Mucosa of rectum (tissue), 2 donors: ENCODE data around the gene BICD1.
"Not testable (repeated sequence)": the region's sequence is repeated elsewhere in the genome, so short reads cannot be mapped to it uniquely, and the experiment has no call there.

Source experiments
- H3K27ac ChIP-seq, 2 donors: one replicate each; pipeline ENCODE4 v1.7.0; 2013; ENCODE audit warnings: inconsistent platforms in 2 of 2, low read depth in 2 of 2, low read length in 2 of 2
- H3K27me3 ChIP-seq, 2 donors: one replicate each; pipeline ENCODE4 v1.7.0; 2013; ENCODE audit warnings: low read length in 2 of 2; ENCODE audit not compliant: control insufficient read depth in 2 of 2, insufficient read depth in 2 of 2
- H3K36me3 ChIP-seq, 2 donors: one replicate each; pipeline ENCODE4 v1.7.0; 2013; ENCODE audit warnings: low read length in 2 of 2; ENCODE audit not compliant: control insufficient read depth in 2 of 2, insufficient read depth in 2 of 2
- H3K4me1 ChIP-seq, 2 donors: one replicate each; pipeline ENCODE4 v1.7.0; 2013; ENCODE audit warnings: low read length in 2 of 2, mild to moderate bottlenecking in 1 of 2; ENCODE audit not compliant: control insufficient read depth in 2 of 2, insufficient read depth in 2 of 2
- H3K4me3 ChIP-seq, 2 donors: one replicate each; pipeline ENCODE4 v1.7.0; 2013; ENCODE audit warnings: low read length in 2 of 2
- H3K9ac ChIP-seq, 2 donors: one replicate each; pipeline ENCODE4 v1.7.0; 2013; ENCODE audit warnings: low read length in 2 of 2, low read depth in 1 of 2, mild to moderate bottlenecking in 1 of 2
- H3K9me3 ChIP-seq, 2 donors: one replicate each; pipeline ENCODE4 v1.7.0; 2013; ENCODE audit warnings: low read length in 2 of 2; ENCODE audit not compliant: control insufficient read depth in 2 of 2
- donor health status: healthy.
- donor health status: Normal muscosa, but diverticular disease.

BICD1 gene

GRCh38 chr12:32265951-32266350 lies 159.3 kb downstream of the BICD1 start:
- no peaks in the 10 kb centered on the region for H3K9me3 ChIP-seq
- peaks cover 0 to 3% of the 10 kb centered on the region in 2 donors for H3K4me1 ChIP-seq
- H3K36me3 ChIP-seq = no peaks in the 10 kb centered on the region
- no peak overlapping the region for H3K4me3 ChIP-seq
- no peak overlapping the region for H3K9ac ChIP-seq
- no peak overlapping the region for H3K27ac ChIP-seq
- no peaks in the 10 kb centered on the region for H3K27me3 ChIP-seq

GRCh38 chr12:32266756-32267155 lies 160.1 kb downstream of the BICD1 start:
- no peak overlapping the region for H3K27ac ChIP-seq
- H3K36me3 ChIP-seq = no peaks in the 10 kb centered on the region
- no peaks in the 10 kb centered on the region for H3K27me3 ChIP-seq
- H3K9me3 ChIP-seq = no peaks in the 10 kb centered on the region
- H3K4me3 ChIP-seq = no peak overlapping the region
- H3K4me1 ChIP-seq = peaks cover 4 to 11% of the 10 kb centered on the region in 2 donors
- H3K9ac ChIP-seq = no peak overlapping the region

GRCh38 chr12:32270818-32271710 lies 164.4 kb downstream of the BICD1 start:
- Histone ChIP-seq H3K9ac (no peak overlapping the region), H3K27me3 (no peaks in the 10 kb centered on the region), H3K36me3 (no peaks in the 10 kb centered on the region), H3K4me3 (no peak overlapping the region), H3K4me1 (peaks cover 12% of the 10 kb centered on the region in 2 donors), H3K27ac (no peak overlapping the region), H3K9me3 (no peaks in the 10 kb centered on the region)

GRCh38 chr12:32272465-32272864 lies 165.8 kb downstream of the BICD1 start:
- H3K27me3 ChIP-seq = no peaks in the 10 kb centered on the region
- H3K4me3 ChIP-seq = no peak overlapping the region
- no peak overlapping the region for H3K9ac ChIP-seq
- no peaks in the 10 kb centered on the region for H3K36me3 ChIP-seq
- H3K27ac ChIP-seq = peak overlapping the region in 1 of 2 donors; percentile 25
- no peaks in the 10 kb centered on the region for H3K9me3 ChIP-seq
- H3K4me1 ChIP-seq = peaks cover 12% of the 10 kb centered on the region in 2 donors

- Histone ChIP-seq H3K27ac (peak overlapping the region in 1 of 2 donors; percentile 25), H3K9me3 (no peaks in the 10 kb centered on the region)
Measured at GRCh38 chr12:32273063-32273522, 166.4 kb downstream of the BICD1 start.

GRCh38 chr12:32273712-32274111 lies 167.1 kb downstream of the BICD1 start:
- peaks cover 12% of the 10 kb centered on the region in 2 donors for H3K4me1 ChIP-seq
- no peak overlapping the region for H3K4me3 ChIP-seq
- H3K27me3 ChIP-seq = no peaks in the 10 kb centered on the region
- H3K9ac ChIP-seq = no peak overlapping the region
- no peaks in the 10 kb centered on the region for H3K36me3 ChIP-seq
- H3K27ac ChIP-seq = peak overlapping the region in 1 of 2 donors; percentile 25
- H3K9me3 ChIP-seq = no peaks in the 10 kb centered on the region

More at GRCh38 chr12:32273063-32273522, 166.4 kb downstream of the BICD1 start:
- H3K36me3 ChIP-seq = no peaks in the 10 kb centered on the region
- H3K4me3 ChIP-seq = no peak overlapping the region
- H3K27me3 ChIP-seq = no peaks in the 10 kb centered on the region
- no peak overlapping the region for H3K9ac ChIP-seq
- peaks cover 12% of the 10 kb centered on the region in 2 donors for H3K4me1 ChIP-seq

- H3K36me3 ChIP-seq = no peaks in the 10 kb centered on the region
Measured at GRCh38 chr12:32274665-32275064, 168.0 kb downstream of the BICD1 start.

GRCh38 chr12:32275520-32275919 lies 168.9 kb downstream of the BICD1 start:
- H3K27me3 ChIP-seq, H3K27ac ChIP-seq, H3K9me3 ChIP-seq, H3K9ac ChIP-seq, H3K4me3 ChIP-seq, H3K36me3 ChIP-seq: not testable (repeated sequence)
- H3K4me1 ChIP-seq = peaks cover 12% of the 10 kb centered on the region in 2 donors

More at GRCh38 chr12:32274665-32275064, 168.0 kb downstream of the BICD1 start:
- Histone ChIP-seq H3K4me3 (no peak overlapping the region), H3K4me1 (peaks cover 12% of the 10 kb centered on the region in 2 donors), H3K27ac (no peak overlapping the region), H3K27me3 (no peaks in the 10 kb centered on the region), H3K9me3 (no peaks in the 10 kb centered on the region), H3K9ac (no peak overlapping the region)

- Histone ChIP-seq H3K27me3 (no peaks in the 10 kb centered on the region), H3K9me3 (no peaks in the 10 kb centered on the region)
Measured at GRCh38 chr12:32277774-32278173, 171.1 kb downstream of the BICD1 start.

GRCh38 chr12:32281098-32281497 lies 174.5 kb downstream of the BICD1 start:
- Histone ChIP-seq H3K36me3 (no peaks in the 10 kb centered on the region), H3K9me3 (no peaks in the 10 kb centered on the region), H3K27ac (no peak overlapping the region), H3K4me1 (peaks cover 0 to 5% of the 10 kb centered on the region in 2 donors), H3K9ac (no peak overlapping the region), H3K4me3 (no peak overlapping the region), H3K27me3 (no peaks in the 10 kb centered on the region)

More at GRCh38 chr12:32277774-32278173, 171.1 kb downstream of the BICD1 start:
- Histone ChIP-seq H3K36me3 (no peaks in the 10 kb centered on the region), H3K9ac (no peak overlapping the region), H3K4me1 (peaks cover 8% of the 10 kb centered on the region in 2 donors), H3K27ac (no peak overlapping the region), H3K4me3 (no peak overlapping the region)
